Activated CD8-positive, alpha-beta memory T cell treated with anti-CD3 and anti-CD28 coated beads, Interleukin-2, amount 50 U/mL, for 1 hour (primary cell): ENCODE results near the gene PHIP.
"Not testable (repeated sequence)": the region's sequence is repeated elsewhere in the genome, so short reads cannot be mapped to it uniquely, and the experiment has no call there.

ENCODE experiments used
- DNase-seq: peaks from one replicate; pipeline ENCODE4 v3.0.0-alpha.2; 2020; ENCODE audit errors: extremely low read depth

PHIP gene

GRCh38 chr6:79078075-79078969, at the start of gene PHIP:
Gene PHIP, minus strand, starts transcription at chr6:79078254. Its CDS starts 186 bp downstream, at chr6:79078068.
- DNase-seq, result peak; percentile 83

- DNase-seq, result no peak
These were observed 49.6 kb upstream of the PHIP start for GRCh38 chr6:79127660-79128059.

GRCh38 chr6:79119217-79119616, 41.2 kb upstream of the PHIP start:
- no peak for DNase-seq

- DNase-seq, result no peak
These were observed 39.7 kb upstream of the PHIP start for GRCh38 chr6:79117752-79118151.

DNA sequence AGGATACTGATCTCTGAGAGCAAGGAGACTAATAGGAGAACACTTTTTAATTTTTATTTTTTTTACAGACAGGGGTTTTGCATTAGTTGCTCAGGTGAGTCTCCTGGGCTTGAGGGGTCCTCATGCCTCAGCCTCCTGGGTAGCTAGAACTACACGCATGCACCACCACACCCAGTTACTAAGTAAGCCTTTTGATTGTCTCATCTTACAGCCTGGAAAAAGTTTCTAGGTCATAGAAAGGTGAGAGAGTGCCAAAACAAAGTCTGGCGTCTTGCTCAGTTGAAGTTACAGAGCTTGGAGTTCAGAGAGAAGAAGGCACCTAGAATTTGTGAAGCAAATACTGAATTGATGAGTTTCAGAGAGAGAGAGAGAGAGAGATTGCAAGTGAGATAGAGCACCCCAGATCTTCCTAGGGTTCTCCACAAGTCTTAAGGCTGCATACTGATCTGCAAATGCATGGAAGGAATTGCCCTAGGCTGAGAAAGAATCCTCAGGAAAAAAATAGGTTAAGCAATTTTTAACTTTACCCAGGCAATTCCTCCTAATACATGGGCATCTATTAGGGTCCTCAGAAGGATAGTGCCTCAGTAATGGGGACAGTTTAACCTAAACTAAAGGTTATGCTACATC, 37.6 kb upstream of the PHIP start:
- DNase-seq, result no peak

- no peak for DNase-seq
These were observed 33.5 kb upstream of the PHIP start for GRCh38 chr6:79111549-79111948.

DNA sequence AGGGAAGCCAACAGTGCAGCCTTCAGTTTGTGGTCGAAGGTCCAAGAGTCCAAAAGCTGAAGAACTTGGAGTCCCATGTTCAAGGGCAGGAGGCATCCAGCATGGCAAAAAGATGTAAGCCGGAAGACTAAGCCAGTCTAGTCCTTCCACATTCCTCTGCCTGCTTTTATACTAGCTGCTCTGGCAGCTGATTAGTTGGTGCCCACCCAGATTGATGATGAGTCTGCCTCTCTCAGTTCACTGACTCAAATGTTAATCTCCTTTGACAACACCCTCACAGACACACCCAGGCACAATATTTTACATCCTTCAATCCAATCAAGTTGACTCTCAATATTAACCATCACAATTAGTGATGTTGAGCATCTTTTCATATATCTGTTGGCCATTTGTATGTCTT, 23.1 kb upstream of the PHIP start:
- no peak for DNase-seq

GRCh38 chr6:79100304-79100703, 22.2 kb upstream of the PHIP start:
- DNase-seq, result no peak

GRCh38 chr6:79094938-79095337, 16.9 kb upstream of the PHIP start:
- DNase-seq, result no peak

- not testable (repeated sequence) for DNase-seq
These were observed 13.7 kb upstream of the PHIP start for GRCh38 chr6:79091801-79092200.

- no peak for DNase-seq
These were observed 11.7 kb upstream of the PHIP start for GRCh38 chr6:79089552-79090404.

GRCh38 chr6:79084693-79085092, 6.6 kb upstream of the PHIP start:
- no peak for DNase-seq

DNA sequence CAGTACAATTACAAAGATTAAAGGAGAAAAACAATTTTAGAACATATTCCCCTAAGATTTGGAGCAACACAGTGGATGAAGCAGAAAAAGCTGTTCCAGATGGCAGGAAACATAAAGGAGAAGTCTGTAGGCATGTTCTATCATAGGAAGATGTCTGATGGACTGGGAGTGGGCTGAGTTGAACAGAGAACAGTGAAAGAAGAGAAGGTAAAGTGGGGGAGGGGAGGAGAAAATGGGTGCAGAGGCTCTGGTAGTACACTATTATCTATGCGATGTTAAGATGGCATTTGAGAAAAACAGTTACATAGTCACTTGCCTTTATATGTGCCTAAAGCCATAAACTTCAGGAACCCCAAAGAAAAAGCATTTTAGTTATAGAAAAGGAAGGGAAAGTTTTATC, 4.2 kb upstream of the PHIP start:
- DNase-seq, result no peak

- DNase-seq, result no peak
These were observed 3.6 kb upstream of the PHIP start for GRCh38 chr6:79081663-79082062.

GRCh38 chr6:79079561-79080041, 1.5 kb upstream of the PHIP start:
- DNase-seq, result no peak

GRCh38 chr6:79077715-79078074, 359 bp downstream of the PHIP start:
- DNase-seq, result peak; percentile 4

DNA sequence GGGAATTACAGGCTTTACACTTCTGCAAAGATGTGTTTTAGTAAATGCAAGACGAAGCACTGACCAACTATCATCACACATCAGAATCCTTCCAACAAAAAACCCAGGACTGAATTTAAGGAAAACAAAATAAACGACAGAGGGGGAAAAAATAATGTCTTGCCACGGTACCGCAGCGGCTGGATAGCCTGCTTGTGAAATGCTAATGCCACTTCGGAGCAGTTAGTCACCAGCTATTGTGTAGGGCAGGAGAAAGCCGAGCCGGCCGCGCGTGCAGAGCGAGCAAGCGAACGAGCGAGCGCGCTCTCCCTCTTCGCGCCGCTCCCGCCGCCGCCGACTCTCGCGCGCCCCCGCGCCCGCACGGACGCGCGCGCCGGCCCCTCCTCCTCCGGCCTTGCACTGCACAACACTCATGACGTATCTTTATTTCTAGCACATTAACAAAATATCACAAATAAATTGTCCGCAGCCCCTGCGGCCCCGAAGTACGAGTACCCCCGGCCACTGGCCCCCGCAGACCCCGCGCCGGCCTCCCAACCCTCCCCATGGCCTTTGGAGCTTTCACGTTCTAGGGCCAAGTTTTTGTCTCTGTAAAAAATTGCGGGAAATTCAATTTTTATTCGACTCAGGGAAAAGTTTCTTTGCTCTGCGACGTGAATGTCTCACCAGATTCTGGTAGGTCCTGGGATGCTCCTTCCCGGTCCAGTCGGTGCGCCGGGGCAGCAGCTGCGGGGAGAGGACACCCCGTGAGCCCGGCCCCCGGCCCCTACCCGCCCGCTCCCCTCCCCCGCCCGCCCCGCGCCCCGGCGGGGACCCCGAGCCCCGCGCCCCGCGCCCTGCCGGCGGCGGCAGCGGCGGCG, 1.0 kb downstream of the PHIP start:
- DNase-seq, result peak; percentile 58

- DNase-seq, result no peak
These were observed 1.9 kb downstream of the PHIP start for GRCh38 chr6:79076160-79076559.

DNA sequence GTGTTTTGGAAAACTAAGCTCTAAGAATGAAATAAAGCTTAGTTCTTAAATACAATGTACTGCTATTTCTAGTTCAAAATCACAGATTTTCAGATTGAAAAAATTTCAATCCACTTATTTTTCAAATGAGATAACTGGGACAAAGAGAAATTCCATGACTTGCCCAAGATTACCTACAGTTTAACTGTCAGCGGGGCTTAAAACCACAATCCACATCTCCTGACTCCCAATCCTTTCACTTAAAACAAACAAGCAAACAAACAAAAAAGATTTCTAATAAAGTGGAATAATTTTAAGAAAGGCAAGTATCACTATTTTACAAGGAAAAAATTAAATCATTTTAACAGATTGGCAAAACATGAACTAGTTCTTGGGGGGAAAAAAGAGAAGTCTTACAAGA, 4.2 kb downstream of the PHIP start:
- no peak for DNase-seq

DNA sequence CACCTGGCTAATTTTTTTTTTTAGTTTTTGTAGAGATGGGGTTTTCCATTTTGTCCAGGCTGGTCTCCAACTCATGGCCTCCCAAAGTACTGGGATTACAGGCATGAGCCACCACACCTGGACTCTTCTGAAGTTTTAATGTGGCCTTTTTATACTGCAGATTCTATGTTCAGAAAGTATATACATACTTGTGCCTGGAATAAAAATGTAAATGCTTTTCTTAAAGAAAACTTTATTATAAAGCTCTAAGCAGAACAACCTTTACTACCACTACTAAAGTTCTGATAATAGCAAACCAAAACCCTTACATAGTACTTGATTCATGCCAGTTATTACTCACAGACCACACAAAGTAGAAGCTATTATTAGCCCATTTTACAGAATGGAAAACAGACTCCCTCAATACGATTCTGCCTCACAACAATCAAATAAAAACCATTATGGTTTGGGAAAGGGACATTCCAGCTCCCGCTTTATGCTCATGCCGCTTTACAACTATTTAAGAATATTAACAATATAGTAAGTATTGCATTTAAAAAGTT, 5.3 kb downstream of the PHIP start:
- no peak for DNase-seq

- DNase-seq, result no peak
These were observed 6.5 kb downstream of the PHIP start for GRCh38 chr6:79071547-79071946.
